ENCODE results near the gene MGRN1. TPM values are rescaled to one million over a fixed set of nuclear protein-coding genes. Genes with fewer than 3 reads are reported as not detected.

MGRN1 gene
- total and polyA plus RNA-seq, 2 experiments from 2014 or later = 29.2 to 30.8 TPM

- Histone ChIP-seq H3K9me2 (replicated peaks; ENCODE audit: insufficient read depth) (no peaks in the 10 kb centered on the region), H3K27me3 (no peaks in the 10 kb centered on the region), H3K4me1 (ENCODE audit: insufficient read depth) (no peaks in the 10 kb centered on the region), H3K79me2 (peaks cover 81% of the 10 kb centered on the region), H3K27ac (no peak overlapping the region), H3K9me3 (ENCODE audit: low read depth) (no peaks in the 10 kb centered on the region), H3K4me3 (no peak overlapping the region), H2AFZ (no peak overlapping the region), H3K36me3 (replicated peaks; ENCODE audit: insufficient read depth, low read depth) (no peaks in the 10 kb centered on the region), H3K4me2 (no peak overlapping the region), H4K20me1 (ENCODE audit: insufficient read depth, poor library complexity, severe bottlenecking) (peaks cover 21% of the 10 kb centered on the region)
- DNase-seq (ENCODE audit: low spot score) = no peak
- 98% methylated on average over 19 of the region's 22 CpGs for WGBS (ENCODE audit: low lambda C conversion rate, missing lambda C conversion rate)
- TF ChIP-seq EZH2phosphoT487 (IDR thresholded peaks at IDR 0.05; ENCODE audit: low read depth, severe bottlenecking, unreplicated experiment) = no peak
- TF ChIP-seq CTCF (IDR thresholded peaks at IDR 0.05; ENCODE audit: poor library complexity) = no peak
Observed at GRCh38 chr16:4646773-4647643, 22.4 kb downstream of the MGRN1 start.

- Histone ChIP-seq H3K27ac (no peak overlapping the region), H3K9me2 (replicated peaks; ENCODE audit: insufficient read depth) (no peaks in the 10 kb centered on the region), H3K79me2 (peaks cover 74% of the 10 kb centered on the region), H3K9me3 (ENCODE audit: low read depth) (no peaks in the 10 kb centered on the region), H3K4me2 (no peak overlapping the region), H3K27me3 (no peaks in the 10 kb centered on the region), H4K20me1 (ENCODE audit: insufficient read depth, poor library complexity, severe bottlenecking) (peaks cover 15% of the 10 kb centered on the region), H3K36me3 (replicated peaks; ENCODE audit: insufficient read depth, low read depth) (no peaks in the 10 kb centered on the region), H3K4me3 (no peak overlapping the region), H2AFZ (no peak overlapping the region), H3K4me1 (ENCODE audit: insufficient read depth) (peaks cover 2% of the 10 kb centered on the region)
- TF ChIP-seq EZH2phosphoT487 (IDR thresholded peaks at IDR 0.05; ENCODE audit: low read depth, severe bottlenecking, unreplicated experiment) (no peak), EZH2 (IDR thresholded peaks at IDR 0.05; ENCODE audit: borderline replicate concordance) (no peak), CTCF (IDR thresholded peaks at IDR 0.05; ENCODE audit: poor library complexity) (no peak)
- DNase-seq (ENCODE audit: low spot score) = no peak
- 100% methylated on average over 8 of the region's 8 CpGs for WGBS (ENCODE audit: low lambda C conversion rate, missing lambda C conversion rate)
Observed at GRCh38 chr16:4647644-4647980, 23.0 kb downstream of the MGRN1 start.

GRCh38 chr16:4648917-4649316 lies 24.3 kb downstream of the MGRN1 start:
- 98% methylated on average over 13 of the region's 13 CpGs for WGBS (ENCODE audit: low lambda C conversion rate, missing lambda C conversion rate)
- Histone ChIP-seq H4K20me1 (ENCODE audit: insufficient read depth, poor library complexity, severe bottlenecking) (peaks cover 11% of the 10 kb centered on the region), H3K36me3 (replicated peaks; ENCODE audit: insufficient read depth, low read depth) (no peaks in the 10 kb centered on the region)

More at GRCh38 chr16:4648917-4649316, 24.3 kb downstream of the MGRN1 start:
- Histone ChIP-seq H2AFZ (no peak overlapping the region), H3K4me3 (no peak overlapping the region), H3K4me2 (no peak overlapping the region), H3K27me3 (no peaks in the 10 kb centered on the region), H3K9me2 (replicated peaks; ENCODE audit: insufficient read depth) (no peaks in the 10 kb centered on the region), H3K9me3 (ENCODE audit: low read depth) (no peaks in the 10 kb centered on the region), H3K79me2 (peaks cover 61% of the 10 kb centered on the region), H3K4me1 (ENCODE audit: insufficient read depth) (peaks cover 13% of the 10 kb centered on the region), H3K27ac (no peak overlapping the region)
- TF ChIP-seq EZH2 (IDR thresholded peaks at IDR 0.05; ENCODE audit: borderline replicate concordance) (no peak), EZH2phosphoT487 (IDR thresholded peaks at IDR 0.05; ENCODE audit: low read depth, severe bottlenecking, unreplicated experiment) (no peak), CTCF (IDR thresholded peaks at IDR 0.05; ENCODE audit: poor library complexity) (no peak)
- DNase-seq (ENCODE audit: low spot score) = no peak

Data from hepatocyte (in vitro differentiated cells).